Kasumi-1 (cell line): ENCODE results near the gene POLN.

ENCODE experiments used
- DNase-seq, 2 experiments: peaks; one replicate each; lab custom pipeline; 2025; lab: John Stamatoyannopoulos, UW

The POLN gene

GRCh38 chr4:2059726-2060602 is 182.0 kb downstream of the POLN start:
- peak in 1 of 2 experiments; percentile 19 for DNase-seq

GRCh38 chr4:2059046-2059725 is 182.7 kb downstream of the POLN start, which contains the start of gene NAT8L:
Gene NAT8L (plus strand): TSS chr4:2059327. CDS start chr4:2059512, 185 bp downstream.
- peak; percentile 48 to 59 for DNase-seq

- DNase-seq, result no peak
These were observed 183.5 kb downstream of the POLN start for GRCh38 chr4:2058264-2059045.

GRCh38 chr4:2057382-2058065 is 184.4 kb downstream of the POLN start:
- DNase-seq, result no peak

- DNase-seq, result no peak
These were observed 187.7 kb downstream of the POLN start for GRCh38 chr4:2054217-2054616.

DNA sequence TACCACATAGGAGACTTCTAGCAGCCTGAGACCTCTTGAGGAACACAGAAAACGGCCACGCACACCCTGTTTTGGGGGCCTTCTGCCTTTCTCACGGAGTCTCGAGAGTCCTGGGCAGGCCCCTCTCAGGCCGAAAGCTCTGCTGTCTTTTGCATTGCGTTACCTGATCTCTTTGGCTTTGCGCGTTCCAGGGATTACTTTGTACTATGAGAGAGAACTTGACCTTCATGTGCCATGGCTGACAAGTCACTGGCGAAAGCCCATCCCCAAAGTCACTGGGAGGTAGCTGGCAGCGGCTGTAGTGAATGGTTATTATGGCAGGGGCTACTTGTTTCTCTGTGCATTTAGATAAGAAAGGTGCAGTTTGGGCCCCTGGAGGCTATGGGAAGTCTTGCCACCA is 190.8 kb downstream of the POLN start:
- DNase-seq, result no peak

GRCh38 chr4:2049811-2050210 is 192.1 kb downstream of the POLN start:
- no peak for DNase-seq

GRCh38 chr4:2049381-2049780 is 192.5 kb downstream of the POLN start:
- no peak for DNase-seq

DNA sequence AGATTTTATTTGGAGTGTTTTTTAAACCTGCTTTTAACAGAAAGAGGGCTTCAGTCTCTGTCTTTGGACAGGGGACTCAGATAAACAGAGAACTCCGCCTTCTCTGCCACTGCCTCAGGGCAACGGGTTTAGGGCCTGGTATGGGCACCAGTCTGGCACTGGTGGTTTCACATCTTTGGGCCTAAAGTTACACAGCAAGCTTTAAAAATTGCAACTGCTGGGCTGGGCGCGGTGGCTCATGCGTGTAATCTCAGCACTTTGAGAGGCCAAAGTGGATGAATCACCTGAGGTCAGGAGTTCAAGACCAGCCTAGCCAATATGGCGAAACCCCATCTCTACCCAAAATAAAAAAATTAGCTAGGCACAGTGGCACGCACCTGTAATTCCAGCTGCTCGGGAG is 193.1 kb downstream of the POLN start:
- no peak for DNase-seq

- DNase-seq, result no peak
These were observed 193.9 kb downstream of the POLN start for GRCh38 chr4:2047781-2048581.

GRCh38 chr4:2047031-2047660 is 194.8 kb downstream of the POLN start:
- DNase-seq, result no peak

DNA sequence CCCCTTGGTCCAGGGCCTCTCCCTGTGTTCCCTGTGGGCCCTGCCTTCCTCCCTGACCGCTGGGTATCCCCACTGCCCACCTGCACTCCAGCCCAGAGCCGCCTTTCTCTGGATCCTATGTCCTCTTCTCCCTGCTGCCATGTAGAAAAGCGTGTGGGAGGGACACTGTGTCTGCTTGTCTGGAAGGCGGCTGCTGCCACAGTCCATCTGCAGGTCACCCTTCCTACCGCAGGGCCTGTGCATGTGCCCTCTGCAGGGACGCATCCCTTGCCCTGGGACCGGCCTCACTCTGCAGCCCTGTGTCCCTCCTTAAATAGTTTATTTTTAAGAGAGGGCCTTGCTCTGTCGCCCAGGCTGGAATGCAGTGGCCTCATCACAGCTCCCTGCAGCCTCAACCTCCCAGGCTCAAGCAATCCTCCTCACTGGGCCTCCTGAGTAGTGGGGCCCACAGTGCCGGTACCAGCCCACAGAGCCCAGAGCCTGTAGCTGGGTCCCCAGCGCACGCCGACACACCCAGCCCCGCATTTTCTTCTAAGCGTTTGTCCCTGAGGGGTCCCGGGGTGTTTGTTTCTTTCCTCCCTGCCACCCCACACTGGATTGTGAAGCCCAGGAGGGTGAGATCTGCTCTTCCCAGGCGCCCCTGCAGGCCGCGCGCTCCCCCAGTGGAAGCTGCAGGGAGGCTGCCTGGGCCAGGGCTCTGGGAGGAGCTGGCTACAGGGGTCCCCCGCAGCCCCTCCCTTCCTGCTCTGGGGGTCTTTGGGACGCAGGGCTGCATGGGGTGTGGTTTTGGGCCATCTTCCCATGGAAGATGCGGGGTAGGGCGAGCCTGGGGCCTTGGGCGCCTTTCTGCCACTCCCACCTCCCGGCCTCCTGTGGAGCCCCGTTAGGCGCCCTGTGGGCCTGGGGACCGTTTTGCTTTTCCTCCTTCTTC is 195.6 kb downstream of the POLN start:
- DNase-seq, result no peak

- DNase-seq, result no peak
These were observed 196.4 kb downstream of the POLN start for GRCh38 chr4:2045518-2045951.

DNA sequence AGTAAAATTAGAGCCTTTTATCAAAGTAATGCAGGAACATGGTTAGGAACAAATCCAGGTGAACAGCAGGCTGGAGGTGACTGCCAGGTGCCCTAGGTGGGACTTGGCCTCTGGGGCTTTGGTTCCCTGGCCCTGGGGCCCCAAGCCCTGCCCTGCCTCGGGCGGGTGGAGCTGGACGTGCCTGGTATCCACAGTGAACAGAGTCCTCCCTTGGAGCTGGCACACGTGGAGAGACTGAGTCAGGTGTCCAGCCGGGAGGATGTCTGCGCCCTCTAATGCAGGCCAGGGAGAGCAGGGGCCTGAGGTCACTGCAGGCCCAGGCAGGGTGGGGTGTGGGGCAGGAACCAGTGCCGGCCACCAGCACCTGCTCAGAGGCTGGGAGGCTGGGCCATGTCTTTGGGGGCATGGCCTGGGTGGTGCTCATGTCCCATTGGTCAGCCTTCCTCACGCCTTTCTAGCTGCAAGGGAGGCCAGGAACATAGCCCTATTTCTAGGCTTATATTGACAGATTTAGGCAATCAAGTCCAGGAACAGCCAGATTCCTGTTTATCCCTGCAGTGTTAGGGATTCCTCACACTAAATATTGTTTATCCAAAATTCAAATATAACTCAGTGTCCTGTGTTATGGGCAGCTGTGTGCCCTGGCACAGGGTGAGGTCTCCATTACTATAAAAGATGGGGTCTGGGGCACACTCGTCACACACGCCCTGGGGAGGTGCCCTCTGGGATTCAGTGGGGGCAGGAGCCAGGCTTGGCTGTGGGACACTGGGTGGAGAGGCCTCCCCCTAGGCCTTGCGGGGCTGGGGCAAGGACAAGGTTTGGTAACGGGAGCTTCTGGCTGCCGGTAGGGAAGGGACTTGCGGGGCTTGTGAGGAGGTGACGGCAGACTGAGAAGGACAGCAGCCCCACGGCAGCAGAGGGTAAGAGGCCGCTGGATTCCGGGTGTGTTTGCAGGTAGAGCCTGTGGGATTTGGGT is 197.1 kb downstream of the POLN start:
- no peak for DNase-seq

DNA sequence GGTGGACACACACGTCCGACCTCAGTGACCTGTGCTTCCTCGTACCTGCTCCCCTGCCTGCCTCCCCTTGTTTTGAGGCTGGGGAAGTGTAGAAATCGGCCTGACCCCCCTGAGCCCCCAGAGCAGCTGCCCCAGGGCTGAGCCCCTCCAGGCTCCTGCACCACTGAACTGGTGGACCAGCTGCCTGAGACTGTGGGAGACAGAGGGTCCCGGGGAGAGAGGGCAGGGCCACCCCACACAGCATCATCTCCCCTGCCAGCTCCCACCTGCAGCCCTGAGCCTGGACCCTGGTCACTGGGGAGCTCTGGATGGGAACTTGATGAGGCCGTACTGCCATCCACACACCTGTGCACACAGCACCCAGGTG is 197.8 kb downstream of the POLN start:
- DNase-seq, result no peak

DNA sequence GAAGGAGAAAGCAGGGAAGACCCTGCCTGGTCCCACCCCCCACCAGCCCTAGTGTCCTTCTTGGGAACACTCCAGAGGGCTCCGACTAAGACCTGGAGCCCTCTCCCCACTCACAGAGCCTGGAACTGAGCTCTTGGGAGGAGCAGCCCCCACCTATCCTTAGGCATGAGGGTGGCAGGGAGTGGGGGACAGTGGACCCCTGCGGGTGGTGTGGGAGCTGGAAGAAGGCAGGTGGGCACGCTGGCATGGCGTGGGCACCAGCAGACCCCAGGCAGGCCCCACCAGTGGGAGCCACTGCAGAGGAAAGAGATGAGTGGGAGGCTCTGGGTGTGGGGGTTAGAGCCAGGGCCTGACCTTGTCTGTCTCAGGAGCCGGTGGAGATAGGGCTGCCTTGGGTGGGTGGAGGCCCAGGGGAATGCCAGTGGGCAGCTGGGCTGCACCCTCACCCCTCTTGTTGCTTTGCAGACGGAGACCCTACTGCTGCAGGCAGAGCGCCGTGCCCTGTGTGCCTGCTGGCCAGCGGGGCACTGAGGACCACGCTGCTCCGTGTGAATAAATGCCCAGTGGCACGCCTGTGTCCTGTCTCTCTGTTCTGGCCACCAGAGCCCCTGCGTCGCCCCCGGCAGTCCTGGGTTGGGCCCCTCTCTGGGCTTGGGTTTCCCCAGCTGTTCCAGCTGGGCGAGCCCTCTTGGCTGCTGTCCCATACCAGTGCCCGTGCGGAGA is 198.4 kb downstream of the POLN start:
- DNase-seq, result no peak

GRCh38 chr4:2042947-2043395 is 198.9 kb downstream of the POLN start:
- DNase-seq, result no peak
